GM13976 (cell line): Measurements from ENCODE around the gene HIF3A.

Experiments used
- DNase-seq: peaks from one replicate; pipeline ENCODE4 v3.0.0; 2012; ENCODE audit warnings: low spot score
- in situ Hi-C: fragments of 300-500 bp; cut with MboI; formaldehyde crosslinking; loops from one replicate; pipeline ENCODE4 v1.12.0; 2022; ENCODE audit warnings: low sequenced_read_pairs, mixed read lengths, inconsistent platforms; ENCODE audit not compliant: unreplicated experiment
- TF ChIP-seq, protein P1 (sequence below): IDR thresholded peaks from 2 replicates; pipeline ENCODE4 v1.5.1; 2012; ENCODE audit warnings: borderline replicate concordance, mild to moderate bottlenecking; ENCODE audit not compliant: insufficient read depth; ENCODE audit errors: extremely low read depth, missing control alignments, control extremely low read depth

HIF3A gene

DNA sequence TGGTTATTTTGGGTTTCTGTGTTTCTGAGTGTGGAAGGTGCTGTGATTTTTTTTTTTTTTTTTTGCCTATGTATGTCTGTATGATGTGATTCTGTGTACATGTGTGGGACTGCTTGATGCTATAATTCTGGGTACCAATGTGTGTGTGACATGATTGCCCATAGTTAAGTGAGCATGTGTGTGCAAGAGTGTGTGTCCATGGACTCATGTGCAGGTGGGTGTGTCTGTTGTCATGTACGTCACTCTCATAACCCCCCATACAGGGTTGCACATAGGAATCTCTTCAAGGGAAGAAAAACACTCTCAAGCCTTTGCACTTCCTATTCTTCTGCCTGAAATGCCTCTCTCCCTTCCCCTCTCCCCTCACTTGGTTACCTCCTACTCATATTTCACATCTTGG lies 47.5 kb downstream of the HIF3A start:
- TF ChIP-seq, protein P1, sequence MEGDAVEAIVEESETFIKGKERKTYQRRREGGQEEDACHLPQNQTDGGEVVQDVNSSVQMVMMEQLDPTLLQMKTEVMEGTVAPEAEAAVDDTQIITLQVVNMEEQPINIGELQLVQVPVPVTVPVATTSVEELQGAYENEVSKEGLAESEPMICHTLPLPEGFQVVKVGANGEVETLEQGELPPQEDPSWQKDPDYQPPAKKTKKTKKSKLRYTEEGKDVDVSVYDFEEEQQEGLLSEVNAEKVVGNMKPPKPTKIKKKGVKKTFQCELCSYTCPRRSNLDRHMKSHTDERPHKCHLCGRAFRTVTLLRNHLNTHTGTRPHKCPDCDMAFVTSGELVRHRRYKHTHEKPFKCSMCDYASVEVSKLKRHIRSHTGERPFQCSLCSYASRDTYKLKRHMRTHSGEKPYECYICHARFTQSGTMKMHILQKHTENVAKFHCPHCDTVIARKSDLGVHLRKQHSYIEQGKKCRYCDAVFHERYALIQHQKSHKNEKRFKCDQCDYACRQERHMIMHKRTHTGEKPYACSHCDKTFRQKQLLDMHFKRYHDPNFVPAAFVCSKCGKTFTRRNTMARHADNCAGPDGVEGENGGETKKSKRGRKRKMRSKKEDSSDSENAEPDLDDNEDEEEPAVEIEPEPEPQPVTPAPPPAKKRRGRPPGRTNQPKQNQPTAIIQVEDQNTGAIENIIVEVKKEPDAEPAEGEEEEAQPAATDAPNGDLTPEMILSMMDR, result no peak
- in situ Hi-C loops, result no loop called here
- DNase-seq, result no peak

DNA sequence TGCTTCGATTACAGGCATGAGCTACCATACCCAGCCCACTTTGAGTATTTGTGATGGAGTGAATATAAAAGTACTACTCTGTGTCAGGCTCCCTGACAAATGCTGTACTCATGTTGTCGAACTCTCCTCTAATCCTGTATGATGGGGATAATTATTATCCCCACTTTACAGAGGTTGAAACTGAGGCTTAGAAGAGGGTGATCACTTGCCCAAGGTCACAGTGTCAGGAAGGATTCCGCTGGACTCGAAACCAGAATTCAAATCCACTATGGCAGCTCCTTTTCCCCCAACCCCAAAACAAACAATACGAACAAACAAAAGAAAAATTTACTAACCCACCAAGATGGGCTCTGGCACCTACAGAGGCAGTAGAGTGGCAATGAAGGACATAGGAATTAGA lies 48.3 kb downstream of the HIF3A start:
- in situ Hi-C loops, result no loop called here
- DNase-seq, result no peak
- TF ChIP-seq, protein P1, result no peak

DNA sequence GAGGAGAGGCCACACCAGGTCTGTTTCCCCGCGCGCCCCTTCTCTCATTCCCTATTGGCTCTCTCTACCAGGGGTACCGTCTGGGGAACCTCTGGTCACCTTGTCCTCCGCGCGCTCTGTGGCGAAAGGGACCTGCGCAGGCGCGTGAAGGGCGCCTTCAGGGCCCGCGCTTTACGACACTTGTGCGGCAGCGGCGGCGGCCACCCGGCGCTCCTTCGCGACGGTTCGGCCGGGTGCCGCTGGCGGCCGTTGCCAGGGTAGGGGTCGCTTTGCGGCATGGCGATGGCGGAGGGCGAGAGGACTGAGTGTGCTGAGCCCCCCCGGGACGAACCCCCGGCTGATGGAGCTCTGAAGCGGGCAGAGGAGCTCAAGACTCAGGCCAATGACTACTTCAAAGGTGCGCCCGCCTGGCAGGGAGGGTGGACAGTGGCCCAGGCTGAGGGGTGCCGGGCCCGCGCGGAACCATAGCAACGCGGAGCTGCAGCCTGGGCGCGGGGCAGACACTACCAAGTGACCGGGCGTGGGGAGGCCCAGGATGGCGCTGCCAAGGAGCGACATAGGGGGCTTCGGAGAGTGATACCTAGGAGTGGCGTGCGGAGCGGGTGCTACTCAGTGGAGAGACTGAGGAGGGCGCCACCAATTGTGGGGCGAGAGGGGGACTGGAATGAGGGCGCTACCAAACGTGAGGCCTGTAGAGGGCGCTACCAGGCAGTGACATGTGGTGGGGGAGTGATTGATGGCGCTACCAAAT lies 50.2 kb downstream of the HIF3A start, which contains the start of gene PPP5C:
Gene PPP5C (plus strand): TSS at position 267 of the 751 bp plus-strand sequence. CDS start 10 bp downstream, at position 277.
- peak; percentile 98 for DNase-seq
- in situ Hi-C loops, result no loop called here
- TF ChIP-seq, protein P1, result peak; percentile 98

DNA sequence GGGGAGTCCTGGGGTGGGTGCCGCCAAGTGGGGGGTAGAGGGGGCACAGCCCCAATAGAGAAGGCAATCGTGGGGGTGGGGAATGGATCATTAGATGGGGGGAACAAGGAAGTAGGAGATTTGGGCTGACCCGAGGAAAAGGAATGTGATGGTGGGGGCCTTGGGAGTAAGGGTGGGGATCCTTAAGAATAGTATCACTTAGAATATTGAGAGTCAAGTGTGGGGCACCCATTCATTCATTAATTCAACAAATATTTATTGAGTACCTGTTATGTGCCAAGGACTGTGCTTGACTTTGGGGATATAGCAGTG lies 50.7 kb downstream of the HIF3A start:
- no peak for DNase-seq
- in situ Hi-C loops, result no loop called here
- TF ChIP-seq, protein P1, result no peak

DNA sequence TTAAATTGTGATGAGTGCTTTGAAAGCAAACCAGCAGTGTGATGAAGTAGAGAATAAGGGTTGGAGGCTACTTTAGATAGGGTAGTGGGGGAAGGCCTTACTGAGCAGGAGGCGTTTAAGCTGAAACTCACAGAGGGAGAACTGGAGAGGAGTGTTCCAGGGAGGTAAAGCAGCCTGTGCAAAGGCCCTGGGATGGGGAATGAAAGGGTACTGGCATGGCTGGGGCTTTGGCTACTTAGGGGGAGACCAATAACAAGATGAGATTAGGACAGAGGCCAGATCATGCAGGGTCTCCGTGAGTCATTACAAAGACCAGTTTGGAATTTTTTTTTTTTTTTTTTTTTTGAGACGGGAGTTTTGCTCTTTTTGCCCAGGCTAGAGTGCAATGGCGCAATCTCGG lies 51.1 kb downstream of the HIF3A start:
- TF ChIP-seq, protein P1, result no peak
- DNase-seq, result no peak
- in situ Hi-C loops, result no loop called here

DNA sequence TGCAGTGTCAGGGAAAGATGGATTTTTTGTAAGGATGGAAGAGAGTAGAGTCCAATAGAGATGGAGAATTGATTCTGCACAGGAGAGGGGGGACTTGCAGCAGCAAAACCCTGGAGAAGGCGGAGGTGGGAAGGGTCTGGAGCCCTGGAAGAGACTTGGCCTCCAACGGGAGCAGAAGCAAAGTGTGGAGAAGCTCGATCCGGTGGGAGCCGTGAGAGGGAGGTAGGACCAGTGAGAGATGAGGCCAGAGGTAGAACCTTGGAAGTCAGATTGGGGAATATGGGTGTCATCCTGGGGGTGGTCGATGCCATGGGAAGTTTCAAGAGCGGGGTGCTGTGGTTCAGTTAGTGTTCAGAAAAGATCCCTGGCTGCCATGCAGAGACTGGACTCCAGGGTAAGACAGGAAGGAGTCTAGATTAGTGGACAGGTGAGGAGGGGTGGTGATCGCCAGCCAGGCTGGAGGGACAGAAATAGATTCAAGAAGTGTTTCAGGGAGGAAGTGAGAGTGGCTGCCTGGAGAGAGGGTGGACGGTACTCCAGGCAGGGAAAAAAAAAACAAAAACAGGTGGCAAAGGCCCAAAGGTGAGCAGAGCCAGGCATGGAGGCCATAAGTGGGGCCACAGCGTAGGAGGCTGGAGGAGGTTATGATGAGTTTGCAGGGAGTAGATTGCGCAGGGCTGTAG lies 52.6 kb downstream of the HIF3A start:
- in situ Hi-C loops, result no loop called here
- no peak for DNase-seq
- TF ChIP-seq, protein P1, result no peak
